Activated CD8-positive, alpha-beta memory T cell treated with anti-CD3 and anti-CD28 coated beads, Interleukin-2, amount 50 U/mL, for 1 hour (primary cell): Measurements from ENCODE around the gene ZFYVE27.

ENCODE experiments used
- DNase-seq: peaks from one replicate; pipeline ENCODE4 v3.0.0-alpha.2; 2020; ENCODE audit errors: extremely low read depth

Gene ZFYVE27

GRCh38 chr10:97771055-97771891, 34.3 kb downstream of the ZFYVE27 start:
- no peak for DNase-seq

DNA sequence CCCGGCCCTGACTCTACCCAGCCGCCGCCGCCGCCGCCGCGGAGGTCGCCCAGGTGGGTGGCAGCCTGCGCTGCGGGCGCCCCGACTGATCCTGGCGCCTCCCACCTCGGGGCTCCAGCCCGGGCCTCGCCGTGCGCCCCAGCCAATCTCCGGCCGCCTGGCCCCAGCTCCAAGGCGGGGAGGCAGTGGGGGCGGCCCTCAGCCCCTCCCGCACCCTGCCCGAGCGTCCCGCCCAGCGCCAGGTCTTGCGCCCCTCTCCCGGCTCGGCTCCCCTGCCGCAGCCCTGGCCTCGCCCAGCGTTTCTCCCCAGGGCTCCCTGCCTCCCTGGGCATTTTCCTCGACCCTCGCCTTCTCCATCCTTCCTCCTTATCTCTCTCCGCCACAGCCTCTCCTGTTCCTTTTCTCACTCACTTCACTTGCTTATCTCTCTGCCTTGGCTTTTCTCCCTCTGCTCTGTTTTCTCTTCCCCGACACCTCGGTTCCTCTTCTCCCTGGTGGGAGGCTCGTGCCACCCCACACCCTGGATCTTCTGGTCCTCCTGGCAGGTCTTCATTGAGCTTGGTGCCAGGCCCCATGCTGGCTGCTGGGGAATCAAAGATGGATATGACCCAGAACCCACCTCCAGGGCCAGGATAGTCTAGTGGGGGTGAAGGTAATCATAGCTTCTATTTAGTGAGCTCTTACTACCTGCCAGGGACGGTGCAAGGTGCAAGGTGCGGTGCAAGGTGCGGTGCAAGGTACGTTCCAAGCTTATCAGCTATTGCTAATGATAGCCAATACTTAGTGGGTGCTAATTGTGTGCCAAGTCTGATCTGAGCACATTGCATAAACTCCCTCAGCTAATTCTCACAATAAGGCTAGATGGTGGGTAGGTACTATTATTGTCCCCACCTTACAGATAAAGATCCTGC, 35.2 kb downstream of the ZFYVE27 start, which contains the start of gene SFRP5:
Gene SFRP5, minus strand, starts transcription at position 87 of the 911 bp plus-strand sequence. CDS start 166 bp downstream, outside the sequence.
- no peak for DNase-seq

- no peak for DNase-seq
Measured at GRCh38 chr10:97773096-97773495, 36.2 kb downstream of the ZFYVE27 start.

GRCh38 chr10:97774811-97775294, 37.9 kb downstream of the ZFYVE27 start:
- DNase-seq: no peak

DNA sequence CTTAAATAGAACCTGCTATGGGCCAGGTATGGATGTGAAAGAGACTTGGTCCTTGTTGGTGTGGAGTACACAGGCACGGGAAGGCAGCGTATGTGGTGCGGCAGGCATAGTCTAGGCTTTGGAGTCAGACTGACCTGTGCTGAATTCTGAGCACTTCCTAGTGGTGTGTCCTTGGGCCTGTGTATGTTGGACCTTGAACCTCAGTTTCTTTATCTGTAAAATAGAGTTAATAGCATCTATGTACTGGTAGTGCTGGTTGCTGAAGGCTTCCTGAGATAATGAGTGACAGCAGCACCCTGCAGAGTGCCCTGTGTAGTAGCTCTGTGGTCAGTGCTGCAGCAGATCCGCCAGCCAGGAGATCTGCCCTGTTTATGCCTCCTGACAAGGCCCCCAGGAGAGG, 40.2 kb downstream of the ZFYVE27 start:
- no peak for DNase-seq

DNA sequence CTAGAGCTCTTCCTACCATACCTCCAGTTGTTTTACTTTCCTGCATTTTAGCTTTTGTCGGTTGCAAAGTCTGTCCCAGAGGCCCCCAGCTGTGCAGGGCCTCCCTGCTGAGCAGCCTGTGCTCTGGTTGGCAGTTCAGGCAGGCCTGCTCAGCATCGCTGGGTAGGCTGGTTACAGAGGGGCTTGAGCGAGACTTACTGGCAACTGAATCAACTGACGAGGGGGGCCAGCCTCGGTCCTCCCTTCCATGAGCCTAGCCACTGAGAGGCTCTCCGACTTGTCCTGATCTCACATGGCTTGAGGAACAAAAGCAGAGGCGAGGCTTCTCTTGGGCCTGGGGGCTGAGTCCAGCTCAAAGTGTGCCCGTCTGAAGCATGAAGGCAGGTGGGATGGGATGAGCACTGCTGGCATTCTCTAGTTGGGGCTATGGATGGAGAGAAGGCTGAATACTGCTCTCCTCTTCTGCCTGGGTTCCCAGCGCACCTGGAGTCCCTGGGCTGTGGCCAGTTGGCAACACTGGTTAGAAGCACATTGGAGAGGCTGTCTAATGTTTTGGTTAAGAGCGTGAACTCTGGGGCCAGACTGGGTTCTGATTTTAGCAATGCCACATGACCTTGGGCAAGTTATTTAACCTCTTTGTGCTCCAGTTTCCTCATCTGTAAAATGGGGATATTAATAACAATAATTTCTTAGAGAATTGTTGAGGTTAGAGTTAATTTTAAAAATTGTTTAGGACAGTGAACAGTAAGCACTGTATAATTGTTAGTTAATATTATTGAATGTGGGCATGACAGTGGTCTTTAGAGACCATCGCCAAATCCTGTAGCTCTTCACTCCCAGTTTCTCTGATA, 41.7 kb downstream of the ZFYVE27 start:
- no peak for DNase-seq

GRCh38 chr10:97779492-97779891, 42.6 kb downstream of the ZFYVE27 start:
- DNase-seq: no peak

- no peak for DNase-seq
Measured at GRCh38 chr10:97779975-97780374, 43.0 kb downstream of the ZFYVE27 start.

DNA sequence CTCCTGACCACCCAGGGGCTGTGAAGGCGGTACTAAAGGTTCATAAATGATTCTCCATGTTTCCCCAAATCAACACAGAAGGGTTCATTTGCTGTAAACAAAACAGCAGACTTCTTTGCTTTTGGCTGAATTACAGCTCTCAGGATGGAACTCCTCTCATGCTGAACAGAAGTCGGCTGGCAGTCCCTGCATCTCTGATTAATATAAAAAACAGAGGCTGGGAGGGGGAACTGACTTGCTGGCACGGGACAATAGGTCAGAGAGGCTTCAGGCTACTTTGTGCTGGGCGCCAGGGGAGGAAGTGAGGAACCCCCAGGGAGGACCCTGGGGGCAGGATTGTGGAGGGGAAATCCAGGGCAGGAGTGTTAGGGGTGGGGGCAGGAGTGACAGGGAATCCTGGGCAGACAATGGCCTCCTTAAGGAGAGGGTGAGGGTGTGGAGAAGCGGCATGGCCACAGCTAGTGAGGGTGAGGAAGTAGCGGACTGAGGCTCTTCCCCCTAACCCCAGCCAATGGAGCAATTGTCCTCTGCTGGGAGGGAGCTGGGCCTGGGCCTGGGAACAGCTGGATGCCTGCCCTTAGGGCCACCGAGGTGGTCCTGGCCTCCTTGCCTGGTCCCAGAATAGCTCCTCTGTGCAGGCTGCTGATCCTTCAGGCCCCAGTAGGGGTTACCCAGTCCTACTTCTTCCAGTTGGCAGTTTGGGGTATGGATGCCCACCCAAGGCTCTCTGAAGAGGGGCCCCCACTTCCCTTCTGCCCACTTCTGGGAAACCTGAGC, 44.1 kb downstream of the ZFYVE27 start:
- DNase-seq: no peak

DNA sequence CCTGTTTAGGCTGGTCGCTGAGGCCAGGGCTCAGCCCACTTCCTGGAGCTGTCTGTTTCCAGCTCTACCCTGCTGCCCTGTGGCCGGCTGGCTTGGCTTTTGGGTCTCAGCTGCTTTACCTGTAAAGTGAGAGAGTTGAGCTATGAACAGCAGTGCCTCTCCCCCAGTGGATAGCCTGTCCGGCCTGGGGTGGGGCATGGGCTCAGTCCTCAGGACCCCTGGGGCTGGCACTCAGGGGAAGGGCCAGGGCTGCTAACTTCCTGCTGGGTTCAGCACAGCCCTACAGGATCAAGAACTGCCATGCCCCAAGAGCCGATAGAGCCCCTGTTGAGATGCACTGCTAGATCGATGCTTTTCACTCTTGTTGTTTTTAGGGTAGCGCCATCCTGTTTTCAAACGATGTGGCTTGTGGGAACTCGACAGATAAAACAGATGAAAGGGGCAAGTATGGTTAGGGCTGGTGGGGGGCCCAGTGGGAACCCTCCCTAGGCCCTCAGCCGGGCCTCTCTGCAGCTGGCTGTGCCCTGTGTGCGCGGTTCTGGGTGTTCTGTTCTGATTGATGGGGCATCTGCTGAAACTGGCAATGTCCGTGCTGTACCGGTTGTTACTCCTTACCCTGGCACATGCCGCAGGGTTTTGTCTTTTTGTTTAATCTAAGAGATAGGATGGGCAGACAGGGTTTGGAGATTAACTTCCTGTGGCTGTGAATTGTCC, 44.8 kb downstream of the ZFYVE27 start:
- DNase-seq: no peak

GRCh38 chr10:97782455-97783228, 45.7 kb downstream of the ZFYVE27 start:
- no peak for DNase-seq

GRCh38 chr10:97784200-97784810, 47.4 kb downstream of the ZFYVE27 start:
- DNase-seq: no peak

DNA sequence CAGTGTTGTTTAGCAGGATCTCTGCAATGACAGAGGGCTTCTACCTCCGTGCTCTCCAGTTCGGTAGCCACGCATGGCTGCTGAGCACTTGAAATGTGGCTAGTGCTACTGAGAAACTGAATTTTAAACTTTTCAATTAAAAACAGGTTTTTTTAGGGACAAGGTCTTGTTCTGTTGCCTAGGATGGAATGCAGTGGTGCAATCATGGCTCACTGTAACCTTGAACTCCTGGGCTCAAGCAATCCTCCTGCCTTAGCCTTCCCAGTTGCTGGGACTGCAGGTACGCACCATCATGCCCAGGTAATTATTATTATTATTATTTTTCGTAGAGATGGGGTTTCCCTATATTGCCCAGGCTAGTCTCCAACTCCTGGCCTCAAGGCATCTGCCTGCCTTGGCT, 48.3 kb downstream of the ZFYVE27 start:
- no peak for DNase-seq

DNA sequence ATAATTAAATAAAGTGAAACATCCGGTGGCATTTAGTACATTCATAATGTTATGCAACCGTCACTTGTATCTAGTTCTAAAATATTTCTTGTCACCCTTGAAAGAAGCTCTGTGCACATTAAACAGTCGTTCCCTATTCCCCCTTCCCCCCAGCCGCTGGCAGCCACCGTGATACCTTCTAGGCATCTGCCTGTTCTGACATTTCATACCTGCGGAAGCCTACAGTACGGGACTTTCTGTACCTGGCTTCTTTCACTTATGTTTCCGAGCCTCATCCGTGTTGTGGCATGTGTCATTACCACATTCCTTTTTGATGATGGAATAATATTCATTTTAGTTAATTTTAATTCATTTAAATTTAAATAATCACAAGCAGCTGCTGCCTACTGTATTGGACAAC, 48.8 kb downstream of the ZFYVE27 start:
- no peak for DNase-seq

DNA sequence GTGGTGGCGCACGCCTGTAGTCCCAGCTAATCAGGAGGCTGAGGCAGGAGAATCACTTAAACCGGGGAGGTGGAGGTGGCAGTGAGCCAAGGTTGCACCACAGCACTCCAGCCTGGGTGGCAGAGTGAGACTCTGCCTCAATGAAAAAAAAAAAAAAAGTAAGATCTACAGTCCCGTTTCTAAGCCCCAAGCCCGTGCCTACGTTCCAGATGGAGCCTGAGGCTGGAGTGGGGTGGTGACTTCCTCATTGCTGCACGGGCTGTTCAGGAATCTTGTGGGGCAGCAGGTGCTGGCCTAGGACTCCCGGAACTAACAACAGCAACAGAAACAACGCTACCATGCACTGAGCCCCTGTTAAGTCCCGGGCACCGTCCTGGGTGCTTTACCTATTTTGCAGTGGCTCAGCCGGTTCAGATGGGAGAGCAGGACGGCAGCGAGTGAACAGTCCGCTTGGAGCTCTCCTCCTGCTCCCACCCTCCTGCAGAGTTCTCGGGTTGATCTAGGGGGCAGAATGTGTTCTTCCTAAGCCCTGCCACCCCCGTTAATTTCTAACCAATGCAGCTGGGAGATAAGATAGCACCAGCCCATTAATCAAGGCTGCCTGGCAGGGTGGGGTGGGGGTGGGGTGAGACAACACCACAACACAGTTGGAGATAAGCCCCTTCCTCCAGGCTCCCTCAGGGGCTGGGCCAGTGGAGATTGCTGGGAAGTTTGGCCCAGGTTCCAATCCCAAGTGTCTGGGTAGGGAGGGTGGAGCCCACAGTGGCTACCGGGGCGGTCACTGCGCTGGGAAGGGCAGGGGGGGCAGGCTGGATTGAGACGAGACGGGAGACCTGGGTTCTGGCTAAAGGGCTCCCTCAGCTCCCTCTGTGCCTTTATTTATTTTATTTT, 51.9 kb downstream of the ZFYVE27 start:
- DNase-seq: no peak

- no peak for DNase-seq
Measured at GRCh38 chr10:97789770-97790397, 53.0 kb downstream of the ZFYVE27 start.
